ENCODE data around the gene AKNA.

The AKNA gene

GRCh38 chr9:114395768-114396167 lies 8.0 kb upstream of the AKNA start:
- no peak for DNase-seq

DNA sequence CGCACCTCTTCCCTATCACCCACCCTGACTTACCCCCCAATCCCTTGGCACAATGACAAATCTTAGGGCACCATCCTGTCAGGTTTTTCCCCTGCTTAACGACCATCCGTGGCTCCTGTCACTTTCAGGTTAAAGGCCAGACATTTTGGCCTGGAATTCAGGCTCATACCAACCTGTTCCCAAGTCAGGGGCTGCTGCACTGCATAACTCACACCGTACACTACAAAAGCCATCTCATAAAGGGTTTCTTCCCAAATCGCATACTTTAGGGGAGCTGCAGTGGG lies 7.5 kb upstream of the AKNA start:
- DNase-seq = no peak

DNA sequence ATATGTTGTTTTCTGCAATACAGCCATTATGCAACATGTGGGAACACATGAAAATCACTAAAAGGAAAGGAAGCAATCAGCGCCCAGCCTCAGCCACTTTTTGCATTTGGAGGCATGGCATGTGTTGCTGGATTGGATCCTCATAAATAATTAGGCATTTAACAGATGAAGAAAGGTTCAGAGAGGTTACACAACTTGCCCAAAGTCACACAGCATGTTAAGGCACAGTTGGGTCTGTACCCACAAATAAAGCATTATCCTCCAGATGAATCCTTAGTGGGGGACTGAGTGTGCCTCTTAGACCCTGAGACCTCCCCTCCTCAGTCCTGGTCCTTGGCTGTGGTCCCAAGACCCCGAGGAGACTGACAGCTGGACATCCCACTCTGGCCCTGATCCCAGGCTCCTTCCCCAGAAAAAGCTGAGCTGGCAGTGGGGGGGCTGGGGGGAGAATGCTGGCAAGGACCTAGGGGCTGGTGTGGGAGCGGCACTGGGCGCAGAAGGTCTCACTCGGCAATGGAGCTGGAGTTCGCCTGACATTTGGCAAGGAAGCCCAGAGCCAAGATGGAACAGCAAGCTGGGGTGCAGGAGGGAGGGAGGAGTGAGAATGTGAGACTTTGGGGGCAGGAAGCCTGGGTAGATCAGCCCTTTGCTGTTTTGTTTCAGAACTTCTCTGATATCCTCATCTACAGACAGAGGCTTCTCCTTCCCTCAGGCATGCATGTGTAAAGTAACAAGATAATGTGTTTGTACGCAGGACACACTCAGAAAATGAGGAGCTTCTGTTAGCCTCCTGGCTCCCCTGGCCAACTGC lies 6.9 kb upstream of the AKNA start:
- DNase-seq = no peak

- no peak for DNase-seq
Measured at GRCh38 chr9:114392749-114393112, 4.9 kb upstream of the AKNA start.

GRCh38 chr9:114390952-114391351 lies 3.2 kb upstream of the AKNA start:
- no peak for DNase-seq

GRCh38 chr9:114389612-114390368 lies 2.0 kb upstream of the AKNA start:
- no peak for DNase-seq

DNA sequence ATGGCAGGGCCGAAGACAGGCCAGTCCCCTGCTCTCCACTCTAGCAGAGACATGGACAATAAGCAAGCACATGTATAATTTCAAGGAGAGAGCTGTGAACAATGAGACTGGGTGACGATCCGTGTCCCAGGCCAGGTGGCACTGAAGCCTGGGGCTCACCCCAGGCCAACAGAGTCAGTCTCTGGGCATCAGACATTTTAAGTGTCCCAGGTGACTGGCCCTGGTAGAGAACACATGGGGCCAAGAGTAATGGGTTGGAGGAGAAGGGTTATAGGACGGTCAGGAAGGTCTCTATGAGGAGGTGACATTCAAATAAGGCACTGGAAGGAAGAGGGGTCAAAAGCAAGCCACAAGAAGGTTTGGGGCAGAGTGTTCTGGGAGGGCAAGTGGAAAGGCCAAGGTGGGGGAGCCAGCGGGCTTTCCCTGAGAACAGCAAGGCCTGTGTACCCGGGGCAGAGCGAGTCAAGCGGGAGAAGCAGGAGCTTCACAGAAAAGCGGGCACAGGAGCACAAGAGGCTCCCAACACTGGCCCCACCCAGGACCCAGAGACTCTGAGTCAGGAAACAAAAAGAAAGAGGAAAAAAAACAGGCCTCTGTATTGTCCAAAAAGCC lies 1.1 kb upstream of the AKNA start:
- DNase-seq = no peak

- DNase-seq = no peak
Measured at GRCh38 chr9:114388357-114388682, 538 bp upstream of the AKNA start.

- DNase-seq = no peak
Measured at GRCh38 chr9:114386886-114387679, 699 bp downstream of the AKNA start.

DNA sequence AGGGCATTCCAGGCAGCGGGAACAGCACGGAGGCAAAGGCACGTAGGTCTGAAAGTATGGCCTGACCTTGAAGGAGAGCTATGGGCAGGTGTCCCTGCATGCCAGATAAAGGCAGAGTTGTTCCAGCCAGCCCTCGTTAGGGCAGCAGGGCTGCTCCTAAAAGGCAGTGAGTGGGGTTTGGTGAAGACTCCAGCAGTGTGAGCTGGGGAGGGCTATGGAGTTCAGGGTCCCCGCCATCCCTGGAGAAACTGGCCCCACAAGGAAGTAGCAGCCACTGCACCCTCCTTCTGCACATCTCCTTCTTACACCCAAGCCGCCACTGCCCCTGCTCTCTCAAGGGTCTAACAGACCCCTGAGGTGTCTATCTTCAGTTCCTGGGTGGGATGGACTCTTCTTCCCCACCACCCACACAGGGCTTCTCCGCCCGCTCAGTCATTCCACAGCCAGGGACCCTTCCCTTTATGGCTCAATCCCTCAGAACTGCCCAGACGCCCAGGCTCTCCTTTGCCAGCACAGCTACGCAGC lies 1.4 kb downstream of the AKNA start:
- DNase-seq = no peak

GRCh38 chr9:114385397-114386181 lies 2.2 kb downstream of the AKNA start:
- DNase-seq = no peak

DNA sequence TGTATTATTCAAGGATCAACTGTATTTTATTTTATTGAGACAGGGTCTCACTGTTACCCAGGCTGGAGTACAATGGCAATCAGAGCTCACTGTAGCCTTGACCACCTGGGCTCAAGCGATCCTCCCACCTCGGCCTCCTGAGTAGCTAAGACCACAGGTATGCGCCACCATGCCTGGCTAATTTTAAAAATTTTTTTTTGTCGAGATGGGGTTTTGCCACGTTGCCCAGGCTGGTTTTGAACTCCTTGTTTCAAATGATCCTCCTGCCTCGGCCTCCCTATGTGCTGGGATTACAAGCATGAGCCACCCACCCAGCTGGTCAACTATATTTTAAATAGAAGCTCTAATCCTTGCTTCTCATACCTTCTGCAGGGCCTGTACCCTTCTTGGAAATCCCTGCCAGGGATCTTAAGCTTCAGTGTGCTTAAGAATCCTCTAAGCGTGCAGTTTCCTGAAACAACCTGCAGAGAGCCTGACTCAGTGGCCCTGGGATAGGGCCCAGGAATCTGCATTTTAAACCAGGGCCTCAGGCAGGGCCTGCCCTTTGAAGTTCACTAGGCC lies 2.9 kb downstream of the AKNA start:
- DNase-seq = no peak

GRCh38 chr9:114384341-114384740 lies 3.4 kb downstream of the AKNA start:
- no peak for DNase-seq

GRCh38 chr9:114383521-114384231 lies 4.1 kb downstream of the AKNA start:
- no peak for DNase-seq

- no peak for DNase-seq
Measured at GRCh38 chr9:114382699-114383520, 4.9 kb downstream of the AKNA start.

GRCh38 chr9:114378883-114379282 lies 8.9 kb downstream of the AKNA start:
- no peak for DNase-seq

- DNase-seq = no peak
Measured at GRCh38 chr9:114378016-114378415, 9.8 kb downstream of the AKNA start.

DNA sequence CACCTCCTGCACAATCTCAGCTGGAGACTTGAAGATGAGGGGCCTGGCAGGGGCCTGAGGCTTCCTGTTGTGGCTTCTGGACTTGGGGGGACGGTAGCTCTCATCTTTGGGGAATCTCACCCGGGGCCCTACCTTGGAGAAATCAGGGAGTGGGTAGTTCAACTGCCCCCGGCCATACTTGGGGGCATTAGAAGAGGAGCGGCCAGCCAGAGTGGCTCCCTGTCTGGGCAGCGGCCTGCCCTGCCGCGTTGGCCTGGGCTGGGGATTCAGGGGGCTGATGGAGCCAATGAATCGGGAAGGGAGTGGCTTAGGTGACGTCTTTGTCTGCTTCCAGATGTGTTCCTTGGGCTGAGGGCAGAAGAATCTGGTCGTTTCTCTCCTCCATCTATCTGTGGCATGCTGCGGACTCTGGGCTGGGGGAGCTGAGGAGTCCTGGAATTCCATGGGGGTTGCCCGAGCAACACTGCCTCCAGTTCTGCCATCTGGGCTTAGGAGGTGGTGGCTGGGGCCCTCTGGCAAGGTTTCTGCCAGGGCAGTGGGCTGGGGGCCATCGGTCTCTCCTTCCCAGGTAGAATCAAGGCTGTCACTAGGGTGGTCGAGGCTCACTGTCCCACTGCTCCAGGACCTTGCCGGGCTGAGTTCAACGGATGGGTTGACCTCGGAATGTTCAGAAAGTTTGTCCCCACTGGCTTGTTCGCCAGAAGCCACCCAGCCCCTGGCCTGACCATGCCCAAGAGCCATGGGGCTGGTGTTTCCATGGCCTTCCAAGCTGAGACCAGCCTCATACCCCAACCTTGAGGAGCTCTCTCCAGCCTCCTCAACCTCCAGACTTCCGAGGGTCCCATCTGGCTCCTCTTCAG lies 11.0 kb downstream of the AKNA start:
- DNase-seq = no peak

- DNase-seq = no peak
Measured at GRCh38 chr9:114375386-114376175, 12.2 kb downstream of the AKNA start.

Data from NCI-H1436 treated with DMSO at 0.1 percent for 48 hours (cell line).